MM.1S (cell line): ENCODE results near the gene EMCN.

Source experiments
- DNase-seq: peaks from one replicate; pipeline ENCODE4 v3.0.0-alpha.2; 2015
- H2AFZ ChIP-seq: fragments of 300-600 bp; sonication (generic); 2 replicates; pipeline ENCODE4 v1.6.0; 2016; ENCODE audit warnings: antibody characterized with exemption, low read length
- H3F3A ChIP-seq: fragments of 300-600 bp; sonication (generic); 2 replicates; pipeline ENCODE4 v1.6.1; 2016; ENCODE audit warnings: mild to moderate bottlenecking, antibody characterized with exemption, low read length, moderate library complexity, mixed read lengths; ENCODE audit not compliant: insufficient read depth
- H3K27ac ChIP-seq: fragments of 300-600 bp; sonication (generic); 2 replicates; pipeline ENCODE4 v1.5.1; 2016; ENCODE audit warnings: mild to moderate bottlenecking, low read length
- H3K27me3 ChIP-seq: fragments of 300-600 bp; sonication (generic); replicated peaks from 2 replicates; pipeline ENCODE4 v1.6.0; 2016; ENCODE audit warnings: low read length; ENCODE audit not compliant: insufficient read depth
- H3K36me3 ChIP-seq: fragments of 300-600 bp; sonication (generic); replicated peaks from 2 replicates; pipeline ENCODE4 v1.6.1; 2016; ENCODE audit warnings: mild to moderate bottlenecking, low read length, mixed read lengths; ENCODE audit not compliant: insufficient read depth
- H3K4me1 ChIP-seq: fragments of 300-600 bp; sonication (generic); 2 replicates; pipeline ENCODE4 v1.6.1; 2016; ENCODE audit warnings: low read length, mixed read lengths
- H3K4me2 ChIP-seq: fragments of 300-600 bp; sonication (generic); 2 replicates; pipeline ENCODE4 v1.6.0; 2016; ENCODE audit warnings: low read depth, low read length
- H3K4me3 ChIP-seq: fragments of 300-600 bp; sonication (generic); 2 replicates; pipeline ENCODE4 v1.5.1; 2016; ENCODE audit warnings: low read length, mixed read lengths
- H3K79me2 ChIP-seq: fragments of 300-600 bp; sonication (generic); 2 replicates; pipeline ENCODE4 v1.6.1; 2016; ENCODE audit warnings: mixed run types, low read length, mixed read lengths
- H3K9ac ChIP-seq: fragments of 300-600 bp; sonication (generic); 2 replicates; pipeline ENCODE4 v1.6.1; 2016; ENCODE audit warnings: low read length, mixed read lengths
- H3K9me2 ChIP-seq: fragments of 300-600 bp; sonication (generic); replicated peaks from 2 replicates; pipeline ENCODE4 v1.6.1; 2016; ENCODE audit warnings: mild to moderate bottlenecking, low read length, mixed read lengths; ENCODE audit not compliant: insufficient read depth
- H3K9me3 ChIP-seq: fragments of 300-600 bp; sonication (generic); replicated peaks from 2 replicates; pipeline ENCODE4 v1.6.1; 2016; ENCODE audit warnings: mild to moderate bottlenecking, low read length, mixed read lengths; ENCODE audit not compliant: insufficient read depth
- H4K20me1 ChIP-seq: fragments of 300-600 bp; sonication (generic); 2 replicates; pipeline ENCODE4 v1.6.1; 2016; ENCODE audit warnings: mild to moderate bottlenecking, low read length, moderate library complexity, mixed read lengths; ENCODE audit not compliant: insufficient read depth
- EZH2 ChIP-seq: fragments of 300-600 bp; sonication (generic); optimal IDR thresholded peaks from 2 replicates; pipeline ENCODE3; 2017; ENCODE audit warnings: low read depth, mild to moderate bottlenecking, antibody characterized with exemption, low read length, mixed read lengths
- EZH2phosphoT487 ChIP-seq: fragments of 300-600 bp; sonication (generic); IDR thresholded peaks from 2 replicates; pipeline ENCODE4 v1.6.1; 2018; ENCODE audit warnings: antibody characterized with exemption, low read length
- TF ChIP-seq, protein P1 (sequence below): fragments of 300-600 bp; sonication (generic); IDR thresholded peaks from 2 replicates; pipeline ENCODE4 v1.5.1; 2016; ENCODE audit warnings: antibody characterized with exemption, low read length, mixed read lengths

EMCN gene

DNA sequence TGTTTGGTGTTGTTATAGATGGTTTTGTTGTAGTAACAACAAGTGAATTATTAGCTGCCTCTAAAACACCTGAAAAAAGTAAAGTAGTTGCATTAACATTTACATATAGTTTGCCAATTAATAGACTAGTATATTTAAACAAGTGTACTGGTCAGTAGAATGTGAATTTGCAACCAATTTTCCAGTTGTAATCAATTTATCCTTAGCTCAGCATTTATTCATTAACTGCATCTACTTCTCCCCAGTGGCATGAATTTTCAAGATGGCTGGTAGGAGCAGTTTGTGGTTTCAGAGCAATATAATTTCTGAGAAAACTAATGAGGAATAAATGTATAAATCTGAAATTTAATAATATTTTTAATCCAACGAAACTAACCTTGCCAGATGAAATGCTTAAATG lies 37.9 kb downstream of the EMCN start:
- Histone ChIP-seq H3K9ac (no peak overlapping the region), H3K36me3 (no peaks in the 10 kb centered on the region), H3K4me2 (no peak overlapping the region), H3F3A (no peaks in the 10 kb centered on the region), H2AFZ (no peak overlapping the region), H3K27ac (no peak overlapping the region), H4K20me1 (no peaks in the 10 kb centered on the region), H3K9me3 (no peaks in the 10 kb centered on the region), H3K4me3 (no peak overlapping the region), H3K4me1 (no peaks in the 10 kb centered on the region), H3K79me2 (no peaks in the 10 kb centered on the region), H3K9me2 (no peaks in the 10 kb centered on the region), H3K27me3 (no peaks in the 10 kb centered on the region)
- TF ChIP-seq EZH2 (no peak), EZH2phosphoT487 (no peak)
- TF ChIP-seq, protein P1, sequence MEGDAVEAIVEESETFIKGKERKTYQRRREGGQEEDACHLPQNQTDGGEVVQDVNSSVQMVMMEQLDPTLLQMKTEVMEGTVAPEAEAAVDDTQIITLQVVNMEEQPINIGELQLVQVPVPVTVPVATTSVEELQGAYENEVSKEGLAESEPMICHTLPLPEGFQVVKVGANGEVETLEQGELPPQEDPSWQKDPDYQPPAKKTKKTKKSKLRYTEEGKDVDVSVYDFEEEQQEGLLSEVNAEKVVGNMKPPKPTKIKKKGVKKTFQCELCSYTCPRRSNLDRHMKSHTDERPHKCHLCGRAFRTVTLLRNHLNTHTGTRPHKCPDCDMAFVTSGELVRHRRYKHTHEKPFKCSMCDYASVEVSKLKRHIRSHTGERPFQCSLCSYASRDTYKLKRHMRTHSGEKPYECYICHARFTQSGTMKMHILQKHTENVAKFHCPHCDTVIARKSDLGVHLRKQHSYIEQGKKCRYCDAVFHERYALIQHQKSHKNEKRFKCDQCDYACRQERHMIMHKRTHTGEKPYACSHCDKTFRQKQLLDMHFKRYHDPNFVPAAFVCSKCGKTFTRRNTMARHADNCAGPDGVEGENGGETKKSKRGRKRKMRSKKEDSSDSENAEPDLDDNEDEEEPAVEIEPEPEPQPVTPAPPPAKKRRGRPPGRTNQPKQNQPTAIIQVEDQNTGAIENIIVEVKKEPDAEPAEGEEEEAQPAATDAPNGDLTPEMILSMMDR = no peak
- no peak for DNase-seq

DNA sequence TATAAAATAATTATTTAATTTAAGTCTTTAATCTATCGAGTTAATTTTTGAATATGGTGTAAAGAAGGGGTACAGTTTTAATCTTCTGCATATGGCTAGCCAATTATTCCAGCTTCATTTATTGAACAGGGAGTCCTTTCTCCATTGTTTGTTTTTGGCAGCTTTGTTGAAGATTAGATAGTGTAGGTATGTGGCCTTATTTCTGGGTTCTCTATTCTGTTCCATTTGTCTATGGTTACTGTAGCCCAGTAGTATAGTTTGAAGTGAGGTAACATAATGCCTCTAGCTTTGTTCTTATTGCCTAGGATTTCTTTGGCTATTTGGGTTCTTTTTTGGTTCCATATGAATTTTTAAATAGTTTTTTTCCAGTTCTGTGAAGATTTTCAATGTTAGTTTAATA lies 48.3 kb downstream of the EMCN start:
- H3K9ac ChIP-seq = no peak overlapping the region
- no peak for TF ChIP-seq EZH2phosphoT487
- no peak for TF ChIP-seq EZH2
- TF ChIP-seq, protein P1 = no peak
- H4K20me1 ChIP-seq = no peaks in the 10 kb centered on the region
- H3K79me2 ChIP-seq = no peaks in the 10 kb centered on the region
- no peaks in the 10 kb centered on the region for H3K27me3 ChIP-seq
- H2AFZ ChIP-seq = no peak overlapping the region
- no peaks in the 10 kb centered on the region for H3K4me1 ChIP-seq
- H3F3A ChIP-seq = no peaks in the 10 kb centered on the region
- no peaks in the 10 kb centered on the region for H3K9me2 ChIP-seq
- H3K9me3 ChIP-seq = no peaks in the 10 kb centered on the region
- DNase-seq = no peak
- H3K27ac ChIP-seq = no peak overlapping the region
- no peaks in the 10 kb centered on the region for H3K36me3 ChIP-seq
- H3K4me2 ChIP-seq = no peak overlapping the region
- H3K4me3 ChIP-seq = no peak overlapping the region

DNA sequence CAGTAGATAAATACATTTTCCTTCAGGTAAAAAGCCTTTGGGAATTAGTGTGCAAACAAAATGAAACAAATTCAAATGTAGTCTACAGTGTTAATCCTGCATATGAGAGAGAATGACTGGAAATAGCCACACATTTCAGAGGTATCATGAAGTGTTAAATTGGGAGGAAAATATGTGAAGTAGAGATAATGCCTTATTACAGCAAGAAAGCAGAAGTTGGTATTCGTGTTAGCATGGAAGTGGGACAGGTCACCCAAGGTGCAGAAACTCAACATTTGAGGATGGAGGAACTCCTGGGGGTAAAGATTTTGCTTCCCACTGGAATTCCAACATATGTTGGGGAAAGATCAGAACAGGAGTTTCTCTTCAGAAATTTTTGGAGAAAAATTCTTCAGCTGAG lies 51.3 kb downstream of the EMCN start:
- DNase-seq = no peak
- TF ChIP-seq EZH2 = no peak
- TF ChIP-seq, protein P1 = no peak
- no peak for TF ChIP-seq EZH2phosphoT487
- Histone ChIP-seq H3K79me2 (no peaks in the 10 kb centered on the region), H4K20me1 (no peaks in the 10 kb centered on the region), H3K4me1 (no peaks in the 10 kb centered on the region), H3K9ac (no peak overlapping the region), H2AFZ (no peak overlapping the region), H3K27ac (no peak overlapping the region), H3K4me3 (no peak overlapping the region), H3K27me3 (no peaks in the 10 kb centered on the region), H3K9me2 (no peaks in the 10 kb centered on the region), H3K9me3 (no peaks in the 10 kb centered on the region), H3F3A (no peaks in the 10 kb centered on the region), H3K36me3 (no peaks in the 10 kb centered on the region), H3K4me2 (no peak overlapping the region)
